CD14-positive monocyte (primary cell): ENCODE data around the gene MPL. TPM values are rescaled to one million over a fixed set of nuclear protein-coding genes. Genes with fewer than 3 reads are reported as not detected.
A peak's percentile ranks its signal among the peaks of the same experiment; 100 is the strongest.

Source experiments
- DNase-seq, 3 donors: peaks; one replicate each; pipeline ENCODE4 v3.0.0-alpha.2; 2011 to 2022
- H2AFZ ChIP-seq: 2 replicates; pipeline ENCODE4 v1.6.0; 2012; ENCODE audit warnings: mild to moderate bottlenecking, low read depth, low read length, inconsistent platforms; ENCODE audit not compliant: insufficient read depth, poor library complexity, severe bottlenecking
- H3K27ac ChIP-seq, 2 donors: 1 replicate in 1 of 2; 2 replicates in 1 of 2; pipeline ENCODE4 v1.5.1; 2012 to 2013; ENCODE audit warnings: low read length in 2 of 2, control low read depth in 1 of 2, inconsistent platforms in 1 of 2, low read depth in 1 of 2, mild to moderate bottlenecking in 1 of 2
- H3K27me3 ChIP-seq, 2 donors: one replicate each; pipeline versions ENCODE4 v1.6.0 to v1.6.1; 2011 to 2013; ENCODE audit warnings: low read length in 2 of 2; ENCODE audit not compliant: control insufficient read depth in 2 of 2, insufficient read depth in 2 of 2
- H3K36me3 ChIP-seq, 2 donors: replicated peaks in 1 of 2; 1 replicate in 1 of 2; 2 replicates in 1 of 2; pipeline versions ENCODE4 v1.5.1 to v1.6.1; 2012 to 2013; ENCODE audit warnings: low read length in 2 of 2, control low read depth in 1 of 2, inconsistent platforms in 1 of 2, mild to moderate bottlenecking in 1 of 2; ENCODE audit not compliant: insufficient read depth in 2 of 2, control insufficient read depth in 1 of 2
- H3K4me1 ChIP-seq, 2 donors: 1 replicate in 1 of 2; 2 replicates in 1 of 2; pipeline versions ENCODE4 v1.5.1 to v1.6.1; 2012 to 2013; ENCODE audit warnings: low read length in 2 of 2, control low read depth in 1 of 2, inconsistent platforms in 1 of 2, mild to moderate bottlenecking in 1 of 2, moderate library complexity in 1 of 2; ENCODE audit not compliant: insufficient read depth in 2 of 2, control insufficient read depth in 1 of 2
- H3K4me2 ChIP-seq: replicated peaks from 2 replicates; pipeline ENCODE3; 2012; ENCODE audit warnings: low read length, moderate library complexity, mild to moderate bottlenecking; ENCODE audit not compliant: poor library complexity, severe bottlenecking; ENCODE audit errors: extremely low read depth
- H3K4me3 ChIP-seq, 3 experiments: fragments of 200-600 bp in 1 of 3; sonication (generic) in 1 of 3; replicated peaks in 1 of 3; 1 replicate in 2 of 3; 2 replicates in 1 of 3; pipeline ENCODE4 v1.5.1; 2011 to 2013; ENCODE audit warnings: low read length in 3 of 3, mild to moderate bottlenecking in 3 of 3, control low read depth in 2 of 3, low read depth in 2 of 3, inconsistent platforms in 1 of 3, moderate library complexity in 1 of 3
- H3K79me2 ChIP-seq: 2 replicates; pipeline ENCODE4 v1.6.0; 2012; ENCODE audit warnings: mild to moderate bottlenecking, control low read depth, inconsistent platforms, low read length, moderate library complexity; ENCODE audit not compliant: insufficient read depth
- H3K9ac ChIP-seq: 2 replicates; pipeline ENCODE4 v1.6.0; 2017; ENCODE audit warnings: low read length, mild to moderate bottlenecking; ENCODE audit not compliant: insufficient read depth, poor library complexity, severe bottlenecking
- H3K9me3 ChIP-seq, 2 donors: replicated peaks in 1 of 2; 1 replicate in 1 of 2; 2 replicates in 1 of 2; pipeline versions ENCODE4 v1.5.1 to v1.6.1; 2012 to 2013; ENCODE audit warnings: low read length in 2 of 2, control low read depth in 1 of 2; ENCODE audit not compliant: control insufficient read depth in 1 of 2, insufficient read depth in 1 of 2
- H4K20me1 ChIP-seq: 2 replicates; pipeline ENCODE4 v1.6.0; 2012; ENCODE audit warnings: mild to moderate bottlenecking, low read length, control low read depth, moderate library complexity; ENCODE audit not compliant: insufficient read depth
- H3K27ac Mint-ChIP-seq, 7 donors: one replicate each; pipeline ENCODE4 v1.8.0; 2020; ENCODE audit warnings: mild to moderate bottlenecking in 7 of 7, mixed read lengths in 7 of 7, moderate library complexity in 6 of 7, inconsistent platforms in 2 of 7
- H3K27me3 Mint-ChIP-seq, 3 donors: one replicate each; pipeline ENCODE4 v1.8.0; 2021 to 2022; ENCODE audit warnings: low read depth in 3 of 3, mild to moderate bottlenecking in 3 of 3, mixed read lengths in 3 of 3, moderate library complexity in 3 of 3, inconsistent platforms in 1 of 3
- H3K36me3 Mint-ChIP-seq, 2 donors: one replicate each; pipeline ENCODE4 v1.8.0; 2020; ENCODE audit warnings: mixed read lengths in 2 of 2, inconsistent platforms in 1 of 2, mild to moderate bottlenecking in 1 of 2
- H3K4me1 Mint-ChIP-seq: one replicate; pipeline ENCODE4 v1.8.0; 2020; ENCODE audit warnings: mild to moderate bottlenecking, mixed read lengths
- H3K4me3 Mint-ChIP-seq, 2 donors: one replicate each; pipeline ENCODE4 v1.8.0; 2020; ENCODE audit warnings: mild to moderate bottlenecking in 2 of 2, mixed read lengths in 2 of 2, moderate library complexity in 1 of 2
- H3K9me3 Mint-ChIP-seq, 7 donors: one replicate each; pipeline ENCODE4 v1.8.0; 2020 to 2022; ENCODE audit warnings: mixed read lengths in 7 of 7, mild to moderate bottlenecking in 6 of 7, moderate library complexity in 6 of 7, inconsistent platforms in 2 of 7
- CTCF ChIP-seq: fragments of 200-600 bp; IDR thresholded peaks from one replicate; pipeline ENCODE4 v1.8.0; 2022; ENCODE audit warnings: antibody characterized with exemption, mild to moderate bottlenecking
- WGBS: methylation state at CpG from one replicate; pipeline ENCODE4 v1.1.5; 2013; ENCODE audit warnings: missing lambda C conversion rate; ENCODE audit not compliant: insufficient coverage; 5-methylcytosine and 5-hydroxymethylcytosine counted together
- intact Hi-C, 2 donors: fragments of 100-400 bp; cut with micrococcal nuclease; formaldehyde crosslinking; loops; one replicate each; pipeline versions ENCODE4 v1.15.0 to v1.15.1; 2023
- polyA plus RNA-seq, 3 donors: library from polyadenylated mRNA; depleted of rRNA in 1 of 3; unstranded in 2 of 3; stranded (reverse) in 1 of 3; fragments of 300-500 nt in 2 of 3; fragments of >200 nt in 1 of 3; fragmentation: Illumina TruSeq in 2 of 3; gene quantifications; 1 replicate in 2 of 3; 2 replicates in 1 of 3; pipeline ENCODE4 v1.2.3, GENCODE V29; 2012 to 2021

Gene MPL
- polyA plus RNA-seq, 3 donors, result not detected

GRCh38 chr1:43387976-43388599 is 50.5 kb downstream of the MPL start:
- Histone ChIP-seq H3K9ac (peak overlapping the region; percentile 9), H3K36me3 (peaks cover 49 to 53% of the 10 kb centered on the region in 2 donors), H2AFZ (no peak overlapping the region), H3K9me3 (no peaks in the 10 kb centered on the region), H4K20me1 (peaks cover 16% of the 10 kb centered on the region), H3K4me1 (peaks cover 18 to 30% of the 10 kb centered on the region in 2 donors), H3K4me2 (no peak overlapping the region), H3K27me3 (no peaks in the 10 kb centered on the region), H3K79me2 (peaks cover 56% of the 10 kb centered on the region), H3K27ac (peak overlapping the region in 1 of 2 donors; percentile 88), H3K4me3 (no peak overlapping the region)
- intact Hi-C loops, result loop anchor here (2.0 to 10.0 kb wide), 4 partner anchors 19 to 257 kb away; partner anchors contain the start of gene ELOVL1 (in 1 of the 2)
- peaks cover 0 to 1% (median 0%) of the 10 kb centered on the region in 7 donors for H3K9me3 Mint-ChIP-seq
- peaks cover 48 to 51% of the 10 kb centered on the region in 2 donors for H3K36me3 Mint-ChIP-seq
- TF ChIP-seq CTCF, result no peak
- 89% methylated on average over 2 of the region's 4 CpGs for WGBS
- peaks cover 28% of the 10 kb centered on the region for H3K4me1 Mint-ChIP-seq
- H3K4me3 Mint-ChIP-seq, result no peak overlapping the region
- H3K27ac Mint-ChIP-seq, result peak overlapping the region in 5 of 7 donors; percentile 28 to 100 (median 76)
- no peaks in the 10 kb centered on the region for H3K27me3 Mint-ChIP-seq
- DNase-seq, result no peak

- TF ChIP-seq CTCF, result no peak
- Histone ChIP-seq H4K20me1 (peaks cover 21% of the 10 kb centered on the region), H2AFZ (no peak overlapping the region), H3K4me3 (peak overlapping the region in 1 of 3 experiments; percentile 94), H3K4me1 (peaks cover 18 to 30% of the 10 kb centered on the region in 2 donors), H3K27ac (peak overlapping the region in 1 of 2 donors; percentile 88), H3K79me2 (peaks cover 61% of the 10 kb centered on the region), H3K36me3 (peaks cover 44 to 53% of the 10 kb centered on the region in 2 donors), H3K27me3 (no peaks in the 10 kb centered on the region), H3K9ac (peak overlapping the region; percentile 9), H3K4me2 (peak overlapping the region; percentile 87), H3K9me3 (no peaks in the 10 kb centered on the region)
- intact Hi-C loops, result loop anchor here (2.0 to 10.0 kb wide), 4 partner anchors 20 to 256 kb away; partner anchors contain the start of gene ELOVL1 (in 1 of the 2)
- peaks cover 26% of the 10 kb centered on the region for H3K4me1 Mint-ChIP-seq
- 51% methylated on average over 3 of the region's 3 CpGs for WGBS
- DNase-seq, result no peak
- H3K36me3 Mint-ChIP-seq, result peaks cover 45% of the 10 kb centered on the region in 2 donors
- peak overlapping the region; percentile 100 for H3K4me3 Mint-ChIP-seq
- H3K27ac Mint-ChIP-seq, result peak overlapping the region in 6 of 7 donors; percentile 43 to 100 (median 97)
- no peaks in the 10 kb centered on the region for H3K27me3 Mint-ChIP-seq
- H3K9me3 Mint-ChIP-seq, result peaks cover 0 to 1% (median 0%) of the 10 kb centered on the region in 7 donors
Observed at GRCh38 chr1:43388613-43389012, 51.0 kb downstream of the MPL start.
